Spleen (tissue), 7 donors: ENCODE data around the gene CARMIL3.

Source experiments
- CTCF ChIP-seq, 11 experiments: fragments of 200-600 bp in 7 of 11; fragments of 450-650 bp in 4 of 11; sonication (generic) in 4 of 11; IDR thresholded peaks in 8 of 11; conservative IDR thresholded peaks in 3 of 11; 1 replicate in 7 of 11; 2 replicates in 4 of 11; pipeline versions ENCODE4 v1.4.0 to v1.8.0; 2016 to 2021; ENCODE audit warnings: antibody characterized with exemption in 11 of 11, inconsistent platforms in 4 of 11, mild to moderate bottlenecking in 1 of 11
- POLR2A ChIP-seq, 3 donors: fragments of 450-650 bp; IDR thresholded peaks; one replicate each; pipeline ENCODE4 v1.5.1; 2017; ENCODE audit warnings: antibody characterized with exemption in 3 of 3, mild to moderate bottlenecking in 1 of 3
- donor health status: DM: no; HTN: no; CAD: no; lungs with moderate emphysema.
- donor health status: DM: no; HTN: no; CAD: no.
- donor health status: DM: no; HTN: no; CAD: no.

GRCh38 chr14:24098927-24099813 is 47.4 kb downstream of the CARMIL3 start:
- TF ChIP-seq CTCF (IDR thresholded peaks at IDR 0.05 in 8 of 11, conservative IDR thresholded peaks at IDR 0.05 in 3 of 11) (no peak), POLR2A (IDR thresholded peaks at IDR 0.05) (no peak)
